ENCODE results near the gene PTPRM. TPM values are rescaled to one million over a fixed set of nuclear protein-coding genes. Genes with fewer than 3 reads are reported as not detected.

The PTPRM gene
- total and polyA plus RNA-seq, 4 donors, result 9.2 to 23.0 (median 12.7) TPM

- no peaks in the 10 kb centered on the region for H3K36me3 ChIP-seq (ENCODE audit: control insufficient read depth in 4 of 4, insufficient read depth in 3 of 4, low read depth in 1 of 4, low read length in 3 of 4)
- H3K9me3 ChIP-seq (ENCODE audit: control insufficient read depth in 4 of 4, low read length in 3 of 4), result no peaks in the 10 kb centered on the region
- no peak overlapping the region for H3K9ac ChIP-seq (ENCODE audit: low read depth in 1 of 2, low read length in 2 of 2)
- H3K27ac ChIP-seq (ENCODE audit: low read depth in 1 of 2, low read length in 2 of 2), result no peak overlapping the region
- no peaks in the 10 kb centered on the region for H3K27me3 ChIP-seq (ENCODE audit: control insufficient read depth in 4 of 4, insufficient read depth in 4 of 4, low read length in 3 of 4)
- DNase-seq (ENCODE audit: low spot score), result no peak
- no peak overlapping the region for H3K4me3 ChIP-seq (ENCODE audit: low read depth in 1 of 3, low read length in 3 of 3)
- no peak for TF ChIP-seq CTCF (IDR thresholded peaks at IDR 0.05; ENCODE audit: low read depth, low read length, missing input control)
- 84% methylated on average over 2 of the region's 2 CpGs for WGBS
- no peaks in the 10 kb centered on the region for H3K4me1 ChIP-seq (ENCODE audit: control insufficient read depth in 4 of 4, insufficient read depth in 4 of 4, low read length in 3 of 4)
Measured at GRCh38 chr18:8049147-8049546, 482.0 kb downstream of the PTPRM start.

GRCh38 chr18:8050616-8051329 is 483.7 kb downstream of the PTPRM start:
- Histone ChIP-seq H3K4me3 (ENCODE audit: low read depth in 1 of 3, low read length in 3 of 3) (no peak overlapping the region), H3K9ac (ENCODE audit: low read depth in 1 of 2, low read length in 2 of 2) (no peak overlapping the region), H3K4me1 (ENCODE audit: control insufficient read depth in 4 of 4, insufficient read depth in 4 of 4, low read length in 3 of 4) (no peaks in the 10 kb centered on the region), H3K27ac (ENCODE audit: low read depth in 1 of 2, low read length in 2 of 2) (no peak overlapping the region), H3K36me3 (ENCODE audit: control insufficient read depth in 4 of 4, insufficient read depth in 3 of 4, low read depth in 1 of 4, low read length in 3 of 4) (no peaks in the 10 kb centered on the region), H3K9me3 (ENCODE audit: control insufficient read depth in 4 of 4, low read length in 3 of 4) (no peaks in the 10 kb centered on the region), H3K27me3 (ENCODE audit: control insufficient read depth in 4 of 4, insufficient read depth in 4 of 4, low read length in 3 of 4) (no peaks in the 10 kb centered on the region)
- no peak for DNase-seq (ENCODE audit: low spot score)
- TF ChIP-seq HNF4A (conservative IDR thresholded peaks at IDR 0.05) (no peak), GABPA (IDR thresholded peaks at IDR 0.05 in 1 of 2, conservative IDR thresholded peaks at IDR 0.05 in 1 of 2) (no peak), ZBTB33 (IDR thresholded peaks at IDR 0.05) (no peak), SP1 (IDR thresholded peaks at IDR 0.05) (no peak)
- 76% methylated on average over 5 of the region's 5 CpGs for WGBS

GRCh38 chr18:8051453-8051852 is 484.3 kb downstream of the PTPRM start:
- Histone ChIP-seq H3K27me3 (ENCODE audit: control insufficient read depth in 4 of 4, insufficient read depth in 4 of 4, low read length in 3 of 4) (no peaks in the 10 kb centered on the region), H3K4me1 (ENCODE audit: control insufficient read depth in 4 of 4, insufficient read depth in 4 of 4, low read length in 3 of 4) (no peaks in the 10 kb centered on the region), H3K36me3 (ENCODE audit: control insufficient read depth in 4 of 4, insufficient read depth in 3 of 4, low read depth in 1 of 4, low read length in 3 of 4) (no peaks in the 10 kb centered on the region), H3K9me3 (ENCODE audit: control insufficient read depth in 4 of 4, low read length in 3 of 4) (no peaks in the 10 kb centered on the region), H3K9ac (ENCODE audit: low read depth in 1 of 2, low read length in 2 of 2) (no peak overlapping the region), H3K4me3 (ENCODE audit: low read depth in 1 of 3, low read length in 3 of 3) (no peak overlapping the region), H3K27ac (ENCODE audit: low read depth in 1 of 2, low read length in 2 of 2) (no peak overlapping the region)
- no peak for DNase-seq (ENCODE audit: low spot score)
- TF ChIP-seq YY1 (IDR thresholded peaks at IDR 0.05) (no peak), RXRA (IDR thresholded peaks at IDR 0.05) (no peak), HNF4A (conservative IDR thresholded peaks at IDR 0.05) (no peak), CTCF (IDR thresholded peaks at IDR 0.05; ENCODE audit: low read depth, low read length, missing input control) (no peak), HNF4G (IDR thresholded peaks at IDR 0.05) (no peak), NR2F2 (IDR thresholded peaks at IDR 0.05) (no peak), RAD21 (IDR thresholded peaks at IDR 0.05) (no peak), ZBTB33 (IDR thresholded peaks at IDR 0.05) (no peak), TAF1 (conservative IDR thresholded peaks at IDR 0.05) (no peak), GABPA (IDR thresholded peaks at IDR 0.05 in 1 of 2, conservative IDR thresholded peaks at IDR 0.05 in 1 of 2) (no peak), FOXA2 (IDR thresholded peaks at IDR 0.05) (no peak), REST (IDR thresholded peaks at IDR 0.05) (no peak)
- WGBS, result 83% methylated on average over 2 of the region's 2 CpGs
